GM21825 (cell line): ENCODE data around the gene PPP1R14B.

ENCODE experiments used
- ATAC-seq: cut with Tn5 transposase; IDR thresholded peaks from one replicate; pipeline ENCODE4 v1.9.1; 2021; ENCODE audit warnings: mild to moderate bottlenecking, moderate library complexity; ENCODE audit not compliant: unreplicated experiment

The PPP1R14B gene

GRCh38 chr11:64211181-64211872 lies 35.4 kb downstream of the PPP1R14B start:
- ATAC-seq: no peak

DNA sequence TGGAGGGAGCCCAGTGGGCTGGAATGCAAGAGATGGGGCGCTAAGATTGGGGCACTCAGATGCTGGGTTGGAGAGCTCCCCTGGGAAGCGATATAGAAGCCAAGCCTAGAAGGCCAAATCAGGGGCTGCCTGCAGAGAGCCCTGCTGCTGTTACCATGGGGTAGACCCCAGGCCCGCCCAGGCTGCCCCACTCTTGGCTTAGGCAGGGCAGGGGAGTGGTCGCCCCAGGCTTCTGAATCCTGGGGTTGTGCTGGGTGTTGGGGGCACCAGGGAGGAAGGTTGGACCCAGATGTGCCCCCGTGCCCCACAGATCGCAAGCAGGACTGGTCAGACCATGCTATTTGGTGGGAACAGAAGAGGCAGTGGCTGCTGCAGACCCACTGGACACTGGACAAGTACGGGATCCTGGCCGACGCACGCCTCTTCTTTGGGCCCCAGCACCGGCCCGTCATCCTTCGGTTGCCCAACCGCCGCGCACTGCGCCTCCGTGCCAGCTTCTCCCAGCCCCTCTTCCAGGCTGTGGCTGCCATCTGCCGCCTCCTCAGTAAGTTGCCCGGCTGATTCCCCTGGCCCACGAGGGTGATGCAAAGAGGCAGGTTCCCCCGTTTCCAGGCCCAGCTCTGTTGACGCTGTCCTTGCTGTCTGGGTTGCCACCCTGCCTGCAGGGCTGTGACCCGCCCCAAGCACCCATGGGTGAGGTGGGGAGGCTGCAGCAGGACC lies 36.3 kb downstream of the PPP1R14B start:
- no peak for ATAC-seq

DNA sequence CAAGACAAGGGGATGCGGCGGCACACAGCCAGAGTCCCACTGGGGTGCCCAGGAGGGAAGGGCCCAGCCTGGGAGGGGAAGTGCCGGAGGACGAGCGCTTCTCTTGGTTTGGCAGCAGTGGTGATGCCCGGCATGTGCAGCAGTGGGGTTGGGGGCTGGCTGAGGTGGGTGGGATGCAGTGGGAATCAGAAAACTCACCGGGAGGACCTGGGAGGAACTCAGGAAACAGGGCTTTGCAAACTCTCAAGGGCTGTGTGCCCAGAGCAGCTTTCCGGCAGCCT lies 37.2 kb downstream of the PPP1R14B start:
- ATAC-seq: no peak

DNA sequence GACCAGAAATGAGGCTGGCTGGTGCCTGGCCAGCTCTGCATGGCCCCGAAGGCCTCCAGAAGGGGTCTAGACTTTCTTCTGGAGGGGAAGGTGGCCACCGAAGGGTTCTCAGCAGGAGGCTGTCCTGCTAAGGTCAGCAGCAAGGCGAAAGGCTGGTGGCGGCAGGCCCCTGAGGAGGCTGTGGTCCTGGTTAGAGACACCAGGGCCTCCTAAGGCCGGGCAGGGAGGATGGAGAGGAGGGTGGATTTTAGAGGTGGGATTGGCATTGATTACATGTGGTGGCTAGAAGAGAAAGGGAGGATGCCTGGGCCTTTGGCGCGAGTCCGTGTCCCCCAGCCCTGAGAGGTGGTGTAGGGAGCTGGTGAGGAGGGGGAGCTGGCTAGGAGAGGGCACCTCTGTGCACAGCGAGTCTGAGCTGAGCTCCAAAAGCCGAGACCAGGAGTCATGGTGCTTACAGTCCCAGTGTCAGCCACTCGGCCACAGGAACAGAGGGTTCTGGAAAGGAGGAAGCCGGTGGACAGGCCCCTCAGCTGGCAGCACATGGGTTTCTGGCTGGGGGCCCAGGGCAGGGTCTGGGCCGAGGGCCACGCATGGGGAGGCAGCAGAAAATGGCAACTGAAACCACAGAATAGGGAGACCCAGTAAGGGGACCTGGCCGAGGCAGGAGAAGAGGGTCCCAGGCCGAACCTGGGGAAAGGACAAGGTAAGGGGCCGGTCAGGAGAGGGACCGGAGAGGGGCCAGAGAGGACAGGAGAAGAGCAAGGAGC lies 37.8 kb downstream of the PPP1R14B start:
- ATAC-seq: no peak

GRCh38 chr11:64208086-64208795 lies 38.5 kb downstream of the PPP1R14B start:
- ATAC-seq: no peak

GRCh38 chr11:64207256-64208085 lies 39.3 kb downstream of the PPP1R14B start:
- ATAC-seq: peak; percentile 39

DNA sequence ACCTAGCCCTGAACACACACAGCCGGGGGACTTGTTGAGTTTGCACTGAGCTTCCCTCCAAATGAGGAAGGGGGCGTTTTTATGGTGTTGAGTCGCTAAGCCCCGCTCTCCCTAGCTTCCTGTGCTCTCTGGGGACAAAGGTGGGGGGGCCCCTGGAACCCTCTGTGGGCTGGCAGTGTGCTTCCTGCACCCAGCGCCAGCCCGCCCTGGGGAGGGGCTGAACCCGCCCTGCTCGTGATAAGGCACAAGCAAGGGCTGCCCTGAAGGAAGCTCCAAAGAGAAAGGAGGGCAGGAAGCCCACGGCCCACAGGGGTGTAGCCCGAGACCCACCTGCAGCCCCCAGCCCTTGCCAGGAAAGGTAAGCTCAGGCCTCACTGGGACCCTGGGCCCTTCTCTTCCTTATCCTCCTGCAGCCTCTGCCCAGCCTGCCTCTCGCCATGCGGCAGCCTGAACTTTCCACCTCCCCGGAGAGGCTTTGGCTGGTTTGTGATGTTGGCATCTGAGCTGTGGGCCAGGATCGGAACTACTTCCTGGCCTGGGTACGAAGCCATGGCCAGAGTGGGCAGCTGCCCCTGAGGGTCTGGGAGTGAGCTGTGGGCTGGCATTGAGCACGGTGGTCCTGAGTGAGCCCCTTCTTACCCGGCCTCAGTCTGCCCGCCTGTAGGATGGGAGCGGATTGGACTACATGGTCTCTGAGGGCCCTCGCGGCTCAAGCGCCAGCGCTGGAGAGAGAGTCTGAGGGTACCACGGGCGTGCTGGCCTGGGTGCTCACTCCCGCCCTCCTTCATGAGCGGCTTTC lies 40.1 kb downstream of the PPP1R14B start, which contains the start of gene FERMT3:
Gene FERMT3 (plus strand): TSS at position 265 of the 799 bp plus-strand sequence. CDS start 644 bp downstream, outside the sequence.
- ATAC-seq: peak; percentile 37

DNA sequence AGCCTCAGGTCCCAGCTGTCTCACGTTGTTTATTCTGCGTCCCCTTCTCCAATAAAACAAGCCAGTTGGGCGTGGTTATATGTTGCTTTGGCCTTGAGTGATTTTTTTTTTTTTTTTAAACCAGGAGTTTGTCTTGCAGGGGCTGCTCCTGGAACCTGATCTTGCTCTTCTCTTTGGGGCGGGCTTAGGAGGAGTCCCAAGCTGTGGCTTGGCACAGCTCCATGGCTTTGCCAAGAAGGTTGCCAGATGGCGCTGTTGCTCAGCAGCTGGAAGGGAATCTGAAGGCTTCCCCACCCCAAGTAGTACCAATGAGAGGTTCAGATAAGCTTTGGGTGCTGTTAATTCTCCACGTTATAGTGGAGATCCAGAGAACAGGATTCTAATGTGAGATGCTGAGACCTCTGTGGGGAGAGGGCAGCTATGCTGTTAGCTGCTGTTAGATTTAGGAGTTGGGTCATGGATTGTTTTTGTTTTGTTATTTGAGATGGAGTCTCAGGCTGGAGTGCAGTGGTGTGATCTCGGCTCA lies 42.2 kb downstream of the PPP1R14B start:
- no peak for ATAC-seq

DNA sequence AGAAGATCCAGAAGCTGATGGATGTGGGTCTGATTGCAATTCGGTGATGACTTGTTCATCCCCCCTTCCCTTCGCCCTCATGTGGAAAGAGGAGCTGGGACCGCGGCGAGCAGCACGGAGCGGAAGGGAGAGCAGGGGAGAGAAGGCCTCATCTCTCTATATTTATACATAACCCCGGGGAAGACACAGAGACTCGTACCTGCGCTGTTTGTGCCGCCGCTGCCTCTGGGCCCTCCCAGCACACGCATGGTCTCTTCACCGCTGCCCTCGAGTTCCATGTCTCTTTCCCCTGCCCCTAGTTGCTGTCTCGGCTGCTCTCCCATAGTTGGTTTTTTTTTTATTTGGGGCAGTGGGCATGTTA lies 42.7 kb downstream of the PPP1R14B start:
- ATAC-seq: no peak

DNA sequence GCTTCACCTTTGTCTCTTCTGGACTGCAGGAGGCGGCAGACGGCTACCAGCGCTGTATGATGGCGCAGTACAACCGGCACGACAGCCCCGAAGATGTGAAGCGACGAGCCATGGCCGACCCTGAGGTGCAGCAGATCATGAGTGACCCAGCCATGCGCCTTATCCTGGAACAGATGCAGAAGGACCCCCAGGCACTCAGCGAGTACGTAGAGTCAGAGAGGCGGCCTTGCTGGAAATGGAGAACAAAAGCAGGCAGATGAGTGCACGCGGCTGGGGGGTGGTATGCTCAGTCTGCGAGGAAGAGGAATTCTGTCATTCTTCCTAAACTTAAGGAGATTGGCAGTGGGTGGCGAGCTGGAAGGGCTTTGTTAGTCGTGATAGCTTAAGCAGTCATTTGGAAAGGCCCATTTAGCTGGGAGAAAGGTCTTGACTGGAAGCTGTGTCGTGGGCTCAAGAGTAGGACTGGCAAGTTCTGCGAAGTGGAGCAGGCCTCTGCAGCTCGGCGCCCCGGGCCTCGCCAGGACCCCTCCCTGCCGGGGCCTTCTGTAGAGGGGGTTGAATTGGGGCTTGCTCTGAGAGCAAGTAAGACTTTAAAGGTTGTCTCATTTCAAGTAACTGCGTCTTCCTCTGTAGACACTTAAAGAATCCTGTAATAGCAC lies 43.2 kb downstream of the PPP1R14B start:
- ATAC-seq: no peak

DNA sequence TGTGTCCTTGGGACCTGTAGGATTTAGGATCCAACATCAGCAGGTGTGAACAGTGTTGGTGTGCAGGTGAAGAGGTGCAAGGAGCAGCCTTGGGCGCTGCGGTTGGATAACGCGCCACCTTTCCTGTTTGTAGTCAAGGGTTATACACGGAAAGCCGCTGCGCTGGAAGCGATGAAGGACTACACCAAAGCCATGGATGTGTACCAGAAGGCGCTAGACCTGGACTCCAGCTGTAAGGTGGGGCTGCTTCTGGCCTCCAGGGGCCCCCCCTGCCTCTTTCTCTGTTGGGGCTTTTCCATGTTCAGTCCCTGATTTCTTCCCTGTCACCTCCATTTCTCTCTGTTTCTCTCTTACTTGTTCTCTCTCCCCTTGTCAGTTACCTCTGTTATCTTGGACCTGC lies 43.8 kb downstream of the PPP1R14B start:
- no peak for ATAC-seq

DNA sequence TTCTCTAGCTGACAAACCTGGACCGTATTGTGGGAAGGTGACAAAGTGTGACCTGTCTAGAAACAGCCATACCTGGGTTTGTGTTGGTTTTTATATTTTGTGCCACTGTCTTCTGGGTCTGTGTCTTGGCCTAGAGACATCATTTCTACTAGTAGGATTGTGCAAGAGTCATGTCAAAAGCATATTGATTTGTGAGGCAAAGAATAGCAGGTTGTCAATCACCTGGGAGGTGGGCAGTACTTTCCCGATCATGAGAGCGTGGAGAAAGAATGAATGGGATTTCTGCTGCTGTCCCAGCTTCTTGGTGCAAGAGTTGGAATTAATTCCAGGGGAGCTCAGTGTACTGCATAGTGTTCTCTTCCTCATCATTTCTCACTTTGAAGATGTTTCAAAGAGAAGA lies 45.2 kb downstream of the PPP1R14B start:
- no peak for ATAC-seq

- ATAC-seq: no peak
These were observed 48.2 kb downstream of the PPP1R14B start for GRCh38 chr11:64198511-64198910.

- ATAC-seq: no peak
These were observed 50.1 kb downstream of the PPP1R14B start for GRCh38 chr11:64196626-64197025.
